A549 (cell line): Measurements from ENCODE around the gene PTPRN2. TPM values are rescaled to one million over a fixed set of nuclear protein-coding genes. Genes with fewer than 3 reads are reported as not detected.

Experiments used
- ATAC-seq, 2 experiments: fragments of 200-7000 bp in 1 of 2; fragments of >200 bp in 1 of 2; cut with Nextera tagmentation in 1 of 2; cut with Tn5 transposase in 1 of 2; 3 replicates each; pipeline versions ENCODE4 v1.8.0 to v1.9.1; 2018 to 2020; ENCODE audit warnings: mild to moderate bottlenecking in 1 of 2, moderate library complexity in 1 of 2
- CTCF ChIA-PET: fragments of 300-600 bp; sonication (Branson Sonifier 250); formaldehyde crosslinking; extraction: SDS; loops from one replicate; lab custom pipeline; 2021; ENCODE audit warnings: antibody characterized with exemption, inconsistent platforms; lab: Yijun Ruan, JAX
- POLR2A ChIA-PET: fragments of 350-600 bp; formaldehyde crosslinking; extraction: SDS; loops from one replicate; lab custom pipeline; 2021; ENCODE audit warnings: antibody characterized with exemption, inconsistent platforms; lab: Yijun Ruan, JAX
- DNase-seq, 2 experiments: peaks; one replicate each; pipeline versions ENCODE4 v3.0.0 to v3.0.0-alpha.2; 2011 to 2016; ENCODE audit warnings: low read depth in 1 of 2, low spot score in 1 of 2
- FAIRE-seq: peaks from 2 replicates; lab custom pipeline; 2011; peaks lifted over from hg19 to GRCh38; lab: Jason Lieb, UNC
- H3K27ac ChIP-seq, 2 experiments: fragments of >200 bp; sonication (Bioruptor Twin); formaldehyde crosslinking; 3 replicates each; pipeline ENCODE4 v1.5.1; 2016 to 2017
- H3K4me1 ChIP-seq: fragments of >200 bp; sonication (Bioruptor Twin); formaldehyde crosslinking; 3 replicates; pipeline ENCODE4 v1.6.1; 2016
- H3K4me2 ChIP-seq: fragments of >200 bp; sonication (Bioruptor Twin); formaldehyde crosslinking; 3 replicates; pipeline ENCODE4 v1.6.1; 2016
- H3K4me3 ChIP-seq: fragments of >200 bp; sonication (Bioruptor Twin); formaldehyde crosslinking; 3 replicates; pipeline ENCODE4 v1.5.1; 2016
- H3K9me3 ChIP-seq: fragments of >200 bp; sonication (Bioruptor Twin); formaldehyde crosslinking; 3 replicates; pipeline ENCODE4 v1.6.1; 2016
- ATOH8 ChIP-seq: fragments of 250-450 bp; sonication (Bioruptor Pico); IDR thresholded peaks from 2 replicates; pipeline ENCODE4 v1.5.0; 2020; ENCODE audit warnings: low read depth, mild to moderate bottlenecking, moderate library complexity
- CBX8 ChIP-seq: fragments of 200-600 bp; sonication (generic); IDR thresholded peaks from 2 replicates; pipeline ENCODE4 v1.6.1; 2016
- CEBPB ChIP-seq, 2 experiments: fragments of >200 bp in 1 of 2; sonication (Bioruptor Twin) in 1 of 2; formaldehyde crosslinking in 1 of 2; IDR thresholded peaks; 2 replicates each; pipeline ENCODE4 v1.6.1; 2012 to 2016
- CHD4 ChIP-seq: fragments of 200-600 bp; sonication (generic); IDR thresholded peaks from 2 replicates; pipeline ENCODE4 v1.6.1; 2016; ENCODE audit warnings: antibody characterized with exemption, mild to moderate bottlenecking, borderline replicate concordance
- EHF ChIP-seq: fragments of 250-450 bp; sonication (Bioruptor Pico); IDR thresholded peaks from 2 replicates; pipeline ENCODE4 v1.5.0; 2020; ENCODE audit warnings: mild to moderate bottlenecking
- ELK1 ChIP-seq: fragments of 150-350 bp; IDR thresholded peaks from 2 replicates; pipeline ENCODE4 v1.6.1; 2014; ENCODE audit warnings: low read depth, mild to moderate bottlenecking, low read length
- ESRRA ChIP-seq: fragments of 150-350 bp; IDR thresholded peaks from 2 replicates; pipeline ENCODE4 v1.6.1; 2014; ENCODE audit warnings: mild to moderate bottlenecking, low read length, borderline replicate concordance
- FOXS1 ChIP-seq: fragments of 250-450 bp; sonication (Bioruptor Pico); IDR thresholded peaks from 2 replicates; pipeline ENCODE4 v1.5.0; 2020; ENCODE audit warnings: mild to moderate bottlenecking, moderate library complexity
- HES2 ChIP-seq: fragments of >200 bp; sonication (Bioruptor Twin); formaldehyde crosslinking; IDR thresholded peaks from 2 replicates; pipeline ENCODE4 v1.6.1; 2016
- HEYL ChIP-seq: fragments of 250-450 bp; sonication (Bioruptor Pico); IDR thresholded peaks from 2 replicates; pipeline ENCODE4 v1.8.0; 2021; ENCODE audit warnings: mild to moderate bottlenecking, moderate library complexity
- HOXA7 ChIP-seq: fragments of 250-450 bp; sonication (Bioruptor Pico); IDR thresholded peaks from 2 replicates; pipeline ENCODE4 v1.5.0; 2020; ENCODE audit warnings: mild to moderate bottlenecking, moderate library complexity
- JUN ChIP-seq, 2 experiments: fragments of >200 bp; sonication (Bioruptor Twin); formaldehyde crosslinking; IDR thresholded peaks; 2 replicates in 1 of 2; 3 replicates in 1 of 2; pipeline ENCODE4 v1.6.1; 2016 to 2017
- KDM1A ChIP-seq: fragments of 200-600 bp; sonication (generic); IDR thresholded peaks from 2 replicates; pipeline ENCODE4 v1.6.1; 2016; ENCODE audit warnings: low read depth, mild to moderate bottlenecking
- MYC ChIP-seq: IDR thresholded peaks from 2 replicates; pipeline ENCODE4 v1.6.1; 2012; ENCODE audit warnings: mild to moderate bottlenecking, inconsistent platforms, low read length, improper control_type of control experiment, borderline replicate concordance
- PHF8 ChIP-seq: fragments of 200-600 bp; sonication (generic); IDR thresholded peaks from 2 replicates; pipeline ENCODE4 v1.6.1; 2016; ENCODE audit warnings: low read depth, mild to moderate bottlenecking, antibody characterized with exemption, moderate library complexity, borderline replicate concordance
- POLR2AphosphoS2 ChIP-seq: conservative IDR thresholded peaks from 2 replicates; pipeline ENCODE4 v1.6.1; 2012; ENCODE audit warnings: low read length, improper control_type of control experiment, inconsistent platforms
- RAD21 ChIP-seq, 2 experiments: fragments of >200 bp in 1 of 2; sonication (Bioruptor Twin) in 1 of 2; formaldehyde crosslinking in 1 of 2; IDR thresholded peaks in 1 of 2; conservative IDR thresholded peaks in 1 of 2; 2 replicates in 1 of 2; 3 replicates in 1 of 2; pipeline ENCODE4 v1.6.1; 2012 to 2018; ENCODE audit warnings: inconsistent platforms in 1 of 2
- RARB ChIP-seq: fragments of 250-450 bp; sonication (Bioruptor Pico); IDR thresholded peaks from 2 replicates; pipeline ENCODE4 v1.8.0; 2021; ENCODE audit warnings: mild to moderate bottlenecking, moderate library complexity
- RCOR1 ChIP-seq: fragments of 150-350 bp; IDR thresholded peaks from 2 replicates; pipeline ENCODE4 v1.6.1; 2014; ENCODE audit warnings: antibody characterized with exemption, low read length, low read depth
- REST ChIP-seq: fragments of 200-600 bp; sonication (generic); IDR thresholded peaks from 2 replicates; pipeline ENCODE4 v1.6.1; 2016; ENCODE audit warnings: antibody characterized with exemption, mild to moderate bottlenecking, moderate library complexity
- RNF2 ChIP-seq: fragments of 200-600 bp; sonication (generic); IDR thresholded peaks from 2 replicates; pipeline ENCODE4 v1.6.1; 2016; ENCODE audit warnings: low read depth, mild to moderate bottlenecking, antibody characterized with exemption, moderate library complexity, borderline replicate concordance
- SREBF2 ChIP-seq: fragments of 450-650 bp; IDR thresholded peaks from 2 replicates; pipeline ENCODE4 v1.6.1; 2014; ENCODE audit warnings: mild to moderate bottlenecking, moderate library complexity
- USF2 ChIP-seq: fragments of 450-650 bp; IDR thresholded peaks from 2 replicates; pipeline ENCODE4 v1.6.1; 2014; ENCODE audit warnings: antibody characterized with exemption
- WGBS: methylation state at CpG from one replicate; pipeline ENCODE4 v1.1.6; 2017; ENCODE audit errors: missing lambda C conversion rate; 5-methylcytosine and 5-hydroxymethylcytosine counted together
- polyA plus RNA-seq, 4 experiments: library from polyadenylated mRNA; depleted of rRNA in 3 of 4; stranded (reverse); fragments of >200 nt; fragmentation: RNase III in 1 of 4; extraction: RNeasy Plus Mini Kit Qiagen cat#74134 plus additional on column Dnase treatment in 1 of 4; gene quantifications; 2 replicates in 3 of 4; 3 replicates in 1 of 4; pipeline ENCODE4 v1.2.3, GENCODE V29; 2011 to 2017

The PTPRN2 gene
- polyA plus RNA-seq, 2 of the 4 experiments (the other 2 are of a cell fraction): 0.41 to 1.2 TPM

- no peak for ATAC-seq
- DNase-seq: no peak
- no peak overlapping the region for H3K27ac ChIP-seq
- H3K9me3 ChIP-seq: no peaks in the 10 kb centered on the region
- no peaks in the 10 kb centered on the region for H3K4me1 ChIP-seq
- 64% methylated on average over 29 of the region's 29 CpGs for WGBS
- FAIRE-seq: no peak
- POLR2A ChIA-PET: no interaction called here
- no peak overlapping the region for H3K4me3 ChIP-seq
- H3K4me2 ChIP-seq: no peak overlapping the region
- CTCF ChIA-PET: no interaction called here
- TF ChIP-seq CBX8 (no peak), ATOH8 (CRISPR knock-in tag) (no peak), EHF (no peak), CEBPB (IDR thresholded peaks at IDR 0.05) (no peak), RARB (no peak), REST (no peak), HES2 (no peak), POLR2AphosphoS2 (no peak), HOXA7 (CRISPR knock-in tag) (no peak), CHD4 (no peak), SREBF2 (no peak), USF2 (no peak), PHF8 (no peak), RCOR1 (no peak), KDM1A (no peak), MYC (no peak), HEYL (CRISPR knock-in tag) (no peak)
These were observed 307.0 kb downstream of the PTPRN2 start for GRCh38 chr7:158280448-158281144.

GRCh38 chr7:158279539-158280447, 307.8 kb downstream of the PTPRN2 start:
- H3K4me2 ChIP-seq: no peak overlapping the region
- FAIRE-seq (no peak), DNase-seq (no peak), ATAC-seq (no peak)
- CTCF ChIA-PET: no interaction called here
- H3K9me3 ChIP-seq: no peaks in the 10 kb centered on the region
- H3K4me3 ChIP-seq: no peak overlapping the region
- no peaks in the 10 kb centered on the region for H3K4me1 ChIP-seq
- no peak overlapping the region for H3K27ac ChIP-seq
- POLR2A ChIA-PET: no interaction called here
- TF ChIP-seq ESRRA (no peak), RNF2 (no peak), FOXS1 (CRISPR knock-in tag) (no peak), JUN (IDR thresholded peaks at IDR 0.05) (no peak), ELK1 (no peak), PHF8 (no peak), RAD21 (conservative IDR thresholded peaks at IDR 0.05 in 1 of 2, IDR thresholded peaks at IDR 0.05 in 1 of 2) (no peak)
- WGBS: 50% methylated on average over 43 of the region's 53 CpGs
